Pons (tissue), 1 donor: Measurements from ENCODE around the gene SNX19.

Experiments used
- DNase-seq: peaks from one replicate; pipeline ENCODE4 v3.0.0-alpha.2; 2016; ENCODE audit warnings: low spot score

Gene SNX19

GRCh38 chr11:130842001-130842400, 74.3 kb downstream of the SNX19 start:
- no peak for DNase-seq

GRCh38 chr11:130840679-130841078, 75.6 kb downstream of the SNX19 start:
- no peak for DNase-seq

GRCh38 chr11:130839981-130840666, 76.2 kb downstream of the SNX19 start:
- no peak for DNase-seq

- DNase-seq = no peak
Observed at GRCh38 chr11:130837194-130837593, 79.1 kb downstream of the SNX19 start.

GRCh38 chr11:130834886-130835285, 81.4 kb downstream of the SNX19 start:
- DNase-seq = no peak

- DNase-seq = no peak
Observed at GRCh38 chr11:130832566-130833425, 83.5 kb downstream of the SNX19 start.

- DNase-seq = no peak
Observed at GRCh38 chr11:130831976-130832375, 84.3 kb downstream of the SNX19 start.

GRCh38 chr11:130831506-130831905, 84.8 kb downstream of the SNX19 start:
- no peak for DNase-seq

- peak; percentile 7 for DNase-seq
Observed at GRCh38 chr11:130830566-130830965, 85.7 kb downstream of the SNX19 start.

GRCh38 chr11:130829920-130830511, 86.3 kb downstream of the SNX19 start:
- peak; percentile 14 for DNase-seq

GRCh38 chr11:130828741-130829140, 87.5 kb downstream of the SNX19 start:
- DNase-seq = no peak

GRCh38 chr11:130827451-130828377, 88.6 kb downstream of the SNX19 start:
- no peak for DNase-seq

GRCh38 chr11:130826572-130826971, 89.7 kb downstream of the SNX19 start:
- DNase-seq = no peak

GRCh38 chr11:130825983-130826382, 90.3 kb downstream of the SNX19 start:
- no peak for DNase-seq

- DNase-seq = no peak
Observed at GRCh38 chr11:130825561-130825960, 90.7 kb downstream of the SNX19 start.
